Activated T-cell treated with anti-CD3 and anti-CD28 coated beads, Interleukin-2, amount 50 U/mL, for 72 hours (primary cell): ENCODE measurements around the gene INTS15. TPM values are rescaled to one million over a fixed set of nuclear protein-coding genes. Genes with fewer than 3 reads are reported as not detected.
A peak's percentile ranks its signal among the peaks of the same experiment; 100 is the strongest.
"Not testable (repeated sequence)": the region's sequence is repeated elsewhere in the genome, so short reads cannot be mapped to it uniquely, and the experiment has no call there.

Source experiments
- ATAC-seq, 2 donors: fragments of 150-1000 bp; cut with Tn5 transposase; replicated peaks in 1 of 2; 2 replicates each; pipeline ENCODE4 v1.10.0; 2021; ENCODE audit warnings: moderate library complexity in 2 of 2, mild to moderate bottlenecking in 1 of 2
- DNase-seq, 2 donors: peaks; one replicate each; pipeline ENCODE4 v3.0.0; 2021 to 2022; ENCODE audit warnings: mixed read lengths in 1 of 2
- H3K27ac Mint-ChIP-seq: one replicate; pipeline ENCODE4 v1.8.0; 2022; ENCODE audit warnings: mild to moderate bottlenecking, moderate library complexity, mixed read lengths
- H3K27me3 Mint-ChIP-seq: one replicate; pipeline ENCODE4 v1.8.0; 2022; ENCODE audit warnings: low read depth, mixed read lengths
- H3K36me3 Mint-ChIP-seq, 2 donors: one replicate each; pipeline ENCODE4 v1.8.0; 2022; ENCODE audit warnings: mixed read lengths in 2 of 2, mild to moderate bottlenecking in 1 of 2; ENCODE audit not compliant: insufficient read depth in 2 of 2
- H3K4me1 Mint-ChIP-seq: one replicate; pipeline ENCODE4 v1.8.0; 2022; ENCODE audit warnings: low read depth, mixed read lengths
- H3K4me3 Mint-ChIP-seq, 2 donors: one replicate each; pipeline ENCODE4 v1.8.0; 2022; ENCODE audit warnings: mild to moderate bottlenecking in 2 of 2, mixed read lengths in 2 of 2, moderate library complexity in 2 of 2
- H3K9me3 Mint-ChIP-seq, 2 donors: one replicate each; pipeline ENCODE4 v1.8.0; 2022; ENCODE audit warnings: mixed read lengths in 2 of 2
- total RNA-seq, 2 donors: library from RNA; stranded (reverse); gene quantifications; one replicate each; pipeline ENCODE4 v1.2.3, GENCODE V29; 2022

Gene INTS15
- total RNA-seq, 2 donors from 2014 or later = 32.5 to 33.4 TPM

DNA sequence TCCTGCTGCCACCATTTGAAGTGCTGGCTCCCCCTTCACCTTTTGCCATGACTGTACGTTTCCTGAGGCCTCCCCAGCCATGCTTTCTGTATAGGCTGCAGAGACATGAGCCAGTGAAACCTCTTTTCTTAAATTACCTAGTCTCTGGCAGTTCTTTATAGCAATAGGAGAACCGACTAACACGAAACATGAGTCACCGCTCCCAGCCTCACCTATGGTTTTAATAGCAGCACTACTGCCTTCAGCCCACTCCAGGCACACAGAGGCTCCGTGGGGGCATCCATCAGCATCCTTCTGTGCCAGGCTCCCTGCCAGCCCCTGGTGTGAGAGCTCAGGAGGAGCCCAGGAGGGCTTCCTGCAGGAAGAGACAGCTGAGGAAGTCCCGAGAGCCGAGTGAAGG, 41.8 kb downstream of the INTS15 start:
- peaks cover 9% of the 10 kb centered on the region for H3K4me1 Mint-ChIP-seq
- ATAC-seq (peak; percentile 60 to 63), DNase-seq (no peak)
- H3K9me3 Mint-ChIP-seq = no peaks in the 10 kb centered on the region
- no peak overlapping the region for H3K27ac Mint-ChIP-seq
- no peak overlapping the region for H3K4me3 Mint-ChIP-seq
- no peaks in the 10 kb centered on the region for H3K27me3 Mint-ChIP-seq
- peaks cover 2 to 9% of the 10 kb centered on the region in 2 donors for H3K36me3 Mint-ChIP-seq

DNA sequence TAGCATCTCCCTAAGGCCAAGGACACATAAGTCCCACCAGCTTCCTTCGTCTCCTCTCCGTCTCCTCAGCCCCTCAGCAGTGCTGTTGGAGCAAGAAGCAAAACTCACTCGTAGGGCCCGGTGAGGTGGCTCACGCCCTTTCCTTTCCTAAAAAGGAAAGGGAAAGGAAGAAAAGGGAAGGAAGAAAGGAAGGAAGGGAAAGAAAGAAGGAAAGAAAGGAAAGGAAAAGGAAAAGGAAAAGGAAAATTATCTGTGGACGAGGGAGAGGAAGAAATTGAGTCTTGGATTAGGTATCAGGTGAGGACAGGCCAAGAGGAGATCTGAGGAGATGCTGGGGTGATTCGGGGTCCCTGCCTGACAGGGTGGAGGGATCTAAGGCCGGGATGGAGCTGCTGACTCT, 44.2 kb downstream of the INTS15 start:
- H3K27me3 Mint-ChIP-seq = no peaks in the 10 kb centered on the region
- no peak overlapping the region for H3K27ac Mint-ChIP-seq
- H3K4me1 Mint-ChIP-seq = peaks cover 22% of the 10 kb centered on the region
- no peak for DNase-seq
- H3K4me3 Mint-ChIP-seq = no peak overlapping the region
- H3K36me3 Mint-ChIP-seq = peaks cover 2 to 9% of the 10 kb centered on the region in 2 donors
- no peaks in the 10 kb centered on the region for H3K9me3 Mint-ChIP-seq
- no peak for ATAC-seq

DNA sequence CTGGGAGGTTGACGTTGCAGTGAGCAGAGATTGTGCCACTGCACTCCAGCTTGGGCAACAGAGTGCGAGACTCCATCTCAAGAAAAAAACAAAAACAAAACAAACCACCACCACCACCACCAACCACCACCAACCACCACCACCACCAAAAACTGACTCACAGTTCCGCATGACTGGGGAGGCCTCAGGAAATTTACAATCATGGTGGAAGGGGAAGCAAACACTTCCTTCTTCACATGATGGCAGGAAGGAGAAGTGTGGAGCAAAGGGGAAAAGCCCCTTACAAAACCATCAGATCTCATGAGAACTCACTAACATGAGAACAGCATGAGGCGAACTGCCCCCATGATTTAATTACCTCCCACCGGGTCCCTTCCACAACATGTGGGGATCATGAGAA, 45.1 kb downstream of the INTS15 start:
- H3K27me3 Mint-ChIP-seq, H3K4me3 Mint-ChIP-seq, H3K9me3 Mint-ChIP-seq, DNase-seq, ATAC-seq, H3K27ac Mint-ChIP-seq: not testable (repeated sequence)
- Mint-ChIP-seq H3K4me1 (peaks cover 31% of the 10 kb centered on the region), H3K36me3 (peaks cover 4 to 16% of the 10 kb centered on the region in 2 donors)

DNA sequence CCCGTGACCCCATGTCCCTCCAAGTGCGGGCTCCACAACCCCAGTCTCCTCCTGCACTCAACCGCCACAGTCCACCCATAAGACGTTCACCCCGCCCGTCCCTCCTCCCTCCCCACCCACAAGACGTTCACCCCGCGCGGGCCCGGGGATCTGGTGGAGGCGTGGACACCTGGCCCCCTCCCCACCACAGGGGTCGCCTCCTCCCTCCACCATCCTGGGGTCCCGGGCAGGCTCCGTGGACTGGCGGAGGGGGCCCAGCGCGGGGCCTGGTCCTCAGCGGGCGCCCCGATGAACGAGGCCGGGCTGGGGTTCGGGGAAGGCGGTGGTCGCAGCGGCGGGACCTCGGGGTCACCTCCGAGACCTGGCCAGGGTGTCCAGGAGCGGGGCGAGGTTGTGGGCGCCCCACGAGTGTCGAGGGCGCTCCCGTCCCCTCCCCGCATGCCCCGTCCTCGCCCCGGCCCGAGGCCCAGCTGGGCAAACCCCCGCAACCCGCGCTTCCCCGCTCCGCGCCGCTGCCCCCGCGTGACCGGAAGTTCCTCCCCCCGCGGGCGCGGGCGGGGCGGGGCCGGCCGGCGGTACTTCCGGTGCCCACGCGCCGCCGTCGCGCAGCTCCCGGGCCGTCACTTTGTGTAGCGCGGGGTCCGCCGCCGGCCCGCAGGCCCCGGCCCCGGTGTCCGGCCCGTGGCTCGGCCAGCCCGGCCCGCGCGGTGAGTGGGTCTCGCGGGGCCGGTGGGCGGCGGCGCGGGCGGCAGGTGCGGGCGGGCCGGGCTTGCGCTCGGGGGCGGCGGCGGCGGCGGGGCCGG, 47.1 kb downstream of the INTS15 start, which contains the start of gene ZNF316:
Gene ZNF316 (plus strand): TSS at position 578 of the 803 bp plus-strand sequence. CDS start 5,092 bp downstream, outside the sequence.
- H3K27ac Mint-ChIP-seq = peak within 1 kb of the TSS; percentile 78
- H3K9me3 Mint-ChIP-seq = peaks cover 0 to 2% of the 10 kb centered on the region in 2 donors
- no peaks in the 10 kb centered on the region for H3K27me3 Mint-ChIP-seq
- peak within 1 kb of the TSS; percentile 91 to 93 for H3K4me3 Mint-ChIP-seq
- ATAC-seq (peak; percentile 78 to 80), DNase-seq (peak; percentile 72 to 84)
- H3K36me3 Mint-ChIP-seq = peaks cover 9 to 21% of the 10 kb centered on the region in 2 donors
- peaks cover 28% of the 10 kb centered on the region for H3K4me1 Mint-ChIP-seq

DNA sequence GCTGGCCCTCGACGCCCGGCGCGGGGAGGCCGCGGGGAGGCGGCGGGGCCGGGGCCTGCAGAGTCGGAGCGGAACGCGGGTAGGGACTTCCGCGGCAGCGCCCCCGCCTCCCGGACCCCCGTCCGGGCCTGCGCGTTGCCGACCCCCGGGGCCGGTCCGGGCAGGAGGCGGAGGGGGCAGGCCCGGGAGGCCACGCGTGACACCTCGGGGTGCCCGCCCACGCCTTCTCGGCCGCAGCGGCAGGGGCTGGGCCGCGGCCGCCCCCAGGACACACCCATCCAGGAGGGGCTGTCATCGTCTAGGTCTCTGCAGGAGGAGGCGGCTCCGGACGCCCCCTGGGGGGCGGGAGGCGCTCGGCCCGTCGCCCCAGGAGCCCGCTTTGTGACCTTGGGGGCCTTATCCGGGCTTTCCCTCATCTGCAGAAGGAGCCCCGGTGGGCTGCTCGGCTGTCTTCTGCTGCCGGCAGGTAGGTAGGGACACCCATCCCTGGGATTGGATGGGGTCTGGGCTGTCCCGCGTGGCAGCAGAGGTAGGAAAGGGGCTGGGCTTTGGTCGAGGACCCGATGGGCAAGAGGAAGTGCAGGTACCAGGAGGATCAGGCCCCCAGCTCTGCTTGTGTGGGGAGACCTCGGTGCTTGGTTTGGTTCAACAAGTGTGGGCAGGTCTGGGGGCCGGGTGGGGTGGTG, 47.9 kb downstream of the INTS15 start:
- Mint-ChIP-seq H3K27me3 (no peaks in the 10 kb centered on the region), H3K4me1 (peaks cover 26% of the 10 kb centered on the region), H3K36me3 (peaks cover 9 to 21% of the 10 kb centered on the region in 2 donors), H3K9me3 (peaks cover 0 to 2% of the 10 kb centered on the region in 2 donors), H3K4me3 (peak overlapping the region; percentile 91 to 93), H3K27ac (peak overlapping the region; percentile 65)
- peak; percentile 78 to 81 for DNase-seq
- peak; percentile 87 for ATAC-seq

DNA sequence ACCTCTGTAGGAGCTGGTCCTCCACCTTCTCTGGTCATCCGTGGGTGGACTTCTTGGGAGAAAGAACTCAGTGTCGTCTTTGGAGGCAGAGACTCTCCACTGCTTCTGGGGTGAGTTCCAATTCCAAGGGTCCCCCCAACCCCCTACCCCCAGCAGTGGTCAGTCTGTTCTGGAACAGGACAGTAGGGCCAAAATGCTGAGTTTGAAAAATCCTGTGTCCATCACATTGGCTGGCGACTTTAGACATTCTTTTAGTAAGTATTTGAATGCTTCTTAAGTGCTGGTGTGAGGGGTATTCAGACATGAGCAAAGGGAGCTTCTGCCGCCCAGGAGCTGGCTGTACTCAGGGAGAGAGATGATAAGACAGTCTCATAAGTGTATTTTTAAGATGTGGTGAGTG, 49.2 kb downstream of the INTS15 start:
- no peak for DNase-seq
- Mint-ChIP-seq H3K9me3 (peaks cover 0 to 2% of the 10 kb centered on the region in 2 donors), H3K4me3 (peak overlapping the region; percentile 91 to 93), H3K27me3 (no peaks in the 10 kb centered on the region), H3K27ac (peak overlapping the region; percentile 72), H3K36me3 (peaks cover 8 to 19% of the 10 kb centered on the region in 2 donors), H3K4me1 (peaks cover 26% of the 10 kb centered on the region)
- no peak for ATAC-seq

DNA sequence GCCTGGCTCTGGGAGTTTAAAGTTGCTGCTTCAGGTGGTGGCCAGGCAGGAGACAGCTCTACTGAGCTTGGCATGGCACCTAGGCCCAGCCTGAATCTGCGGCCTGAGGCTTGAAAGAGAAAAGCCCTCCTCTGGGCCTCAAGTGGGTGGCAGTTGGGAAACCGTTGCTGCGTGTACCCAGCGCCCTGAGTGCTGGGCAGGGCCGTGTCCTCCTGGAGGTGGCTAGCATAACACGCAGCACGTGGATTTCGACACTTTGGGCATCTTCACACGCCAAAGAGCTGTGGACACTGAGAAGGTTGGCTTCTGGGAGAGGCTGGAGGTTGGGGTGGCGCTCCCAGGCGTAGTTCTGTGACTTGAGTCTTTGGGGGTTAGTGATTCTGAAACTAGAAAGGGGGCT, 49.8 kb downstream of the INTS15 start:
- Mint-ChIP-seq H3K9me3 (peaks cover 0 to 2% of the 10 kb centered on the region in 2 donors), H3K36me3 (peaks cover 7 to 19% of the 10 kb centered on the region in 2 donors), H3K4me3 (peak overlapping the region in 1 of 2 donors; percentile 32), H3K4me1 (peaks cover 26% of the 10 kb centered on the region), H3K27me3 (no peaks in the 10 kb centered on the region), H3K27ac (peak overlapping the region; percentile 74)
- no peak for ATAC-seq
- no peak for DNase-seq

DNA sequence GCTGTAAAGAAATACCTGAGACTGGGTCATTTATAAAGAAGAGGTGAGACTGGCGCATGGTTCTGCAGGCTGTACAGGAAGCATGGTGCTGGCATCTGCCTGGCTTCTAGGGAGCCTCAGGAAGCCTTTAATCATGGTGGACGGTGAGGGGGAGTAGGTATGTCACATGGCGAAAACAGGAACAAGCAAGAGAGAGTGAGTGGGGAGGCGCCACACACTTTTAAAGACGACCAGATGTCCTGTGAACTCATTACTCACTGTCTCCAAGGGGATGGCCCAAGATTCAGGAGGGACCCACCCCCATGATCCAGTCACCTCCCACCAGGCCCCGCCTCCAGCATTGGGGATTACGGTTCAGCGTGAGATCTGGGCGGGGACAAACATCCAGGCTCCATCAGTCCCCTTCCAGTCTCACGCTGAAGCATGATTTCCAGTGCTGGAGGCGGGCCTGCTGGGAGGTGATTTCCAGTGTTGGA, 50.5 kb downstream of the INTS15 start:
- H3K27ac Mint-ChIP-seq = peak overlapping the region; percentile 74
- peaks cover 0 to 2% of the 10 kb centered on the region in 2 donors for H3K9me3 Mint-ChIP-seq
- peaks cover 7 to 19% of the 10 kb centered on the region in 2 donors for H3K36me3 Mint-ChIP-seq
- DNase-seq = no peak
- H3K4me1 Mint-ChIP-seq = peaks cover 26% of the 10 kb centered on the region
- H3K4me3 Mint-ChIP-seq = peak overlapping the region in 1 of 2 donors; percentile 32
- no peak for ATAC-seq
- H3K27me3 Mint-ChIP-seq = no peaks in the 10 kb centered on the region

DNA sequence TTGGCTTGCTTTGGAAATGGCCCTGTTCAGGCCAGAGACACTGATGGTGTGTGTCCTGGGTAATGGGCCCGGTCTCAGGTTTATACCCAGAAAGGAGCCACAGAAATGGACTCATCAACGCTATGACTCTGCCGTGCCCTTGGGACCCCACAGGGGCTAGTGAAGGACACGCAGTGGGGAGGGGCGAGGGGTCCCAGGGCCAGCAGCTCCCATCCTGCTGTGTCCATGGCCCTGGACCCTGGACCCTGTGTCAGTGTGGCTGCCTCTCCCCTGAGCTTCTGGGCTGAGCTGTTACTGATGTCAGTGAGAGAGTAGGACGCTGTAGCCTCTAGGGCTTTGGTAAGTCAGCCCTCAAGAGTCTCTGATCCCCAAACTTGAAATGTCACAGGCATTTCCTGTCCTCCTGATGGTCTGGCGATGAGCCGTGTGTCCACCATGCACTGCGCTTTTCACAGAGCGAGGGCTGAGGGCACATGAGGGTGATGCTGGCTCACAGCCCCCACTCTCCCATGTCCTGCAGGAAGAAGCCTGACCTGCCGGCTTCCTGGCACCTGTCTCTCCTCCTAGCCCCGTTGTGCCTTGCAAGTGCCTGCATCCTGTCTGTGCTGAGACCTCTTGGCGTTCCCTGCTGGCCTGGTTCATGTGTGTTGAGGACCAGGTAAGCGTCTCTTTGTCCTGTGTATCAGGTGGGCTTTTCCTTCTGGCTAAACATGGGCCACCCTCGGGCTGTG, 51.6 kb downstream of the INTS15 start:
- no peak overlapping the region for H3K4me3 Mint-ChIP-seq
- DNase-seq (no peak), ATAC-seq (no peak)
- H3K27ac Mint-ChIP-seq = no peak overlapping the region
- peaks cover 7 to 17% of the 10 kb centered on the region in 2 donors for H3K36me3 Mint-ChIP-seq
- peaks cover 26% of the 10 kb centered on the region for H3K4me1 Mint-ChIP-seq
- H3K9me3 Mint-ChIP-seq = peaks cover 0 to 2% of the 10 kb centered on the region in 2 donors
- H3K27me3 Mint-ChIP-seq = no peaks in the 10 kb centered on the region

DNA sequence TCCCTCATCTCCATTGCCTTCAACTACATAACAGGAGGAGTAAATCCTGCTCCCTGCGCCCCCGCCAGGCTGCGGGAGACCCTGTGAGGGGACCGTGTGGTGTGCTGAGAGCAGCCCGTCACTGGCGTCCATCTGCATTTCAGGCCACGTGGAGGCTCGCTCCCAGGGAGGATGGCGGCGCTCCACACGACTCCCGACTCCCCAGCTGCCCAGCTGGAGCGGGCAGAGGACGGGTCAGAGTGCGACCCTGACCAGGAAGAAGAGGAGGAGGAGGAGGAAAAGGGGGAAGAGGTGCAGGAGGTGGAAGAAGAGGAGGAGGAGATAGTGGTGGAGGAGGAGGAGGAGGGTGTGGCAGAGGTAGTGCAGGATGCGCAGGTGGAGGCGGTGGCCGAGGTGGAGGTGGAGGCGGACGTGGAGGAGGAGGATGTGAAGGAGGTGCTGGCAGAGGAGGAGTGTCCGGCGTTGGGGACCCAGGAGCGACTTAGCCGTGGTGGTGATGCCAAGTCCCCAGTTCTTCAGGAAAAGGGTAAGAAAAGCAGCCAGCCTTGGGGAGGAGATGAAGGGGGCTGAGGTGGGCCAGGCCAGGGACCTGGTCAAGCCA, 52.5 kb downstream of the INTS15 start:
- DNase-seq = no peak
- no peak for ATAC-seq
- peaks cover 7 to 15% of the 10 kb centered on the region in 2 donors for H3K36me3 Mint-ChIP-seq
- no peak overlapping the region for H3K27ac Mint-ChIP-seq
- peaks cover 0 to 2% of the 10 kb centered on the region in 2 donors for H3K9me3 Mint-ChIP-seq
- no peaks in the 10 kb centered on the region for H3K27me3 Mint-ChIP-seq
- no peak overlapping the region for H3K4me3 Mint-ChIP-seq
- H3K4me1 Mint-ChIP-seq = peaks cover 26% of the 10 kb centered on the region

DNA sequence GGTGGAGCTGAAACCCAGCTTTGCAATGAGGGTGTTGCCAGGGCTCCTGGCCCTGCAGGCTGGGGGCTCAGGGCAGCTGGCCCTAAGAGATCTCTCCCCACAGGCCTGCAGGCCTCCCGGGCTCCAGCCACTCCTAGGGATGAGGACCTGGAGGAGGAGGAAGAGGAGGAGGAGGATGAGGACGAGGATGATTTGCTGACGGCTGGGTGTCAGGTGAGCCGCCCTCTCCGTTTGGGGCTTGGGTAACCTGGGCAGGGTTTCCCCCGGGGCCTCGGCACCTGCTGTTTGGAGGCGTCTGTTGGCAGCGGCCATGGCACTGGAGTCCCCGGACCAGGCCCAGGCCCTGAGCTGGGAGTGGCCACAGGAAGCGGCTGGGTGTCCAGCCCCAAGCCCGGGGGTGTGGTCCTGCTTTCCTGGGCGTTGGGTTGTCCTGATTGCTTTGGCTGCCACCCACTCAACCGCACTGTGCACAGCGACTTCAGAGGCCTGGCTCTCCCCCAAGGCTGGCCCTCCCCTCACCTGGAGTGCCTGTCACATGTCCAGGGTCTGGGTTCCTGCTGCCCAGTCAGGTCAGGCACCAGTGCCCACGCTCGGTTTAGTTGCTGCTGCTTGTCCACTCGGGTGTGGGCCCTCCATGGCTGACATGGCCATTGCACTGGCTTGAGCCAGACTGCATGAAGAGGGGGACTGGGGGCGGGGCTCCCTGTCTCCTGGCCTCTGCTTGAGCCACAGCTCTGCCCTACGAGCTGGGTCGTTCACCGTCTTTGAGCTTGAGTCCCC, 53.2 kb downstream of the INTS15 start:
- ATAC-seq (no peak), DNase-seq (no peak)
- Mint-ChIP-seq H3K27ac (no peak overlapping the region), H3K36me3 (peaks cover 7 to 18% of the 10 kb centered on the region in 2 donors), H3K9me3 (peaks cover 0 to 2% of the 10 kb centered on the region in 2 donors), H3K27me3 (no peaks in the 10 kb centered on the region), H3K4me3 (no peak overlapping the region), H3K4me1 (peaks cover 22% of the 10 kb centered on the region)
